Smooth muscle cell (in vitro differentiated cells): ENCODE measurements around the gene LRPPRC. TPM values are rescaled to one million over a fixed set of nuclear protein-coding genes. Genes with fewer than 3 reads are reported as not detected.

ENCODE experiments used
- DNase-seq: peaks from one replicate; lab custom pipeline; 2025; ENCODE audit not compliant: unreplicated experiment; lab: John Stamatoyannopoulos, UW
- H2AFZ ChIP-seq: fragments of 200-600 bp; sonication (generic); 2 replicates; pipeline ENCODE4 v1.6.0; 2016; ENCODE audit warnings: antibody characterized with exemption, low read depth, mild to moderate bottlenecking
- H3F3A ChIP-seq: fragments of 200-600 bp; sonication (generic); 2 replicates; pipeline ENCODE4 v1.6.0; 2017; ENCODE audit warnings: antibody characterized with exemption, low read depth
- H3K27ac ChIP-seq: fragments of 200-600 bp; sonication (generic); 2 replicates; pipeline ENCODE4 v1.5.1; 2016; ENCODE audit warnings: low read depth, mild to moderate bottlenecking
- H3K27me3 ChIP-seq: fragments of 200-600 bp; sonication (generic); 2 replicates; pipeline ENCODE4 v1.6.1; 2016; ENCODE audit warnings: low read depth, mild to moderate bottlenecking
- H3K36me3 ChIP-seq: fragments of 200-600 bp; sonication (generic); 2 replicates; pipeline ENCODE4 v1.5.1; 2016; ENCODE audit warnings: low read depth
- H3K4me1 ChIP-seq: fragments of 200-600 bp; sonication (generic); 2 replicates; pipeline ENCODE4 v1.5.1; 2016; ENCODE audit warnings: low read depth
- H3K4me2 ChIP-seq: fragments of 200-600 bp; sonication (generic); 2 replicates; pipeline ENCODE4 v1.6.0; 2016; ENCODE audit warnings: mild to moderate bottlenecking
- H3K4me3 ChIP-seq: fragments of 200-600 bp; sonication (generic); 2 replicates; pipeline ENCODE4 v1.5.1; 2016; ENCODE audit warnings: mild to moderate bottlenecking
- H3K79me2 ChIP-seq: fragments of 200-600 bp; sonication (generic); 2 replicates; pipeline ENCODE4 v1.6.0; 2016; ENCODE audit warnings: low read depth, mild to moderate bottlenecking
- H3K9ac ChIP-seq: fragments of 200-600 bp; sonication (generic); 2 replicates; pipeline ENCODE4 v1.6.0; 2016; ENCODE audit warnings: low read depth
- H3K9me3 ChIP-seq: fragments of 200-600 bp; sonication (generic); replicated peaks from 2 replicates; pipeline ENCODE4 v1.5.1; 2016; ENCODE audit warnings: low read depth
- H4K20me1 ChIP-seq: fragments of 200-600 bp; sonication (generic); 2 replicates; pipeline ENCODE4 v1.6.0; 2016; ENCODE audit warnings: low read depth
- WGBS: methylation state at CpG from one replicate; pipeline ENCODE4 v1.1.7; 2016; ENCODE audit warnings: low lambda C conversion rate; 5-methylcytosine and 5-hydroxymethylcytosine counted together
- polyA plus RNA-seq: library from polyadenylated mRNA; unstranded; fragments of >200 nt; fragmentation: Nextera tagmentation; extraction: Ambion mirVana; gene quantifications from 2 replicates; pipeline ENCODE4 v1.2.1, GENCODE V29; 2016
- total RNA-seq: library from RNA; depleted of rRNA; stranded (reverse); fragments of >200 nt; gene quantifications from 2 replicates; pipeline ENCODE4 v1.2.3, GENCODE V29; 2014
- TF ChIP-seq, protein P1 (sequence below): fragments of 200-600 bp; sonication (generic); IDR thresholded peaks from 2 replicates; pipeline ENCODE4 v1.5.1; 2017; ENCODE audit warnings: borderline replicate concordance, mild to moderate bottlenecking, antibody characterized with exemption; ENCODE audit not compliant: insufficient read depth, poor library complexity, severe bottlenecking

The LRPPRC gene
- total and polyA plus RNA-seq, 2 experiments from 2014 or later: 19.9 to 45.6 TPM

DNA sequence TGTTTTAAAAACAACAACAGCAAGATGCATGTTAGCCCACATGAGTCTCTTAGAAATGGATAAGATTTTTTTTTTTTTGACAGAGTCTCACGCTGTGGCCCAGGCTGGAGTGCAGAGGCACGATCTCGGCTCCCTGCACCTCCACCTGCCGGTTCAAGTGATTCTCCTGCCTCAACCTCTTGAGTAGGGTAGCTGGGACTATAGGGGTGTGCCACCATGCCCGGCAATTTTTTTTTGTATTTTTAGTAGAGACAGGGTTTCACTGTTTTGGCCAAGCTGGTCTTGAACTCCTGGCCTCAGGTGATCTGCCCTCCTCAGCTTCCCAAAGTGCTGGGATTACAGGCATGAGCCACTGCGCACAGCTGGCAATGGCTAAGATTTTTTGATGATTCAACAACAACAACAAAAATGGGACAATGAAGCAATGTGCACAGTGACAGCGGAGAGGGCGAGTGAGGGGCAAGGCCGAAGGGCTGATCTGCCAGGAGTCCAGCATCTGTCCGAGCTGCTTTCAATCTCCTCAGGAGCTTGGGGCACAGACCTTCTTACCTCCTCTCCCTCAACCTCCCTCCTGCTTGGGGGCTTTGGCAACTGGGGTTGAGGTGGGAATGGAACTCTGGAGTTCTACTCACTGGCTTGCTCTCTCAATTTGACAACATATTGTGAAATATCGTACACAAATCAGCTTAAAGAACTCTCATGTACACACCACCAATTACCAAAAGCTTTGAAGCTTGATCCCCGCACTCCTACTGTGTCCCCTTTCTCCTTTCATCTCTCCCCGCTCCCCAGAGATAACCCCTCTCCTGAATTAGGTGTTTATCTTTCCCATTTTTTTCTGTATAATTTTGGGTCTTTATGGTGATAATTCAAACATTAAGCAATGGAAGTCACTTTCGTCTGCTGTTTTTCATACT lies 153.6 kb downstream of the LRPPRC start:
- Histone ChIP-seq H3F3A (no peaks in the 10 kb centered on the region), H3K9me3 (no peaks in the 10 kb centered on the region), H3K4me1 (no peaks in the 10 kb centered on the region), H2AFZ (no peak overlapping the region), H3K36me3 (no peaks in the 10 kb centered on the region), H3K4me2 (no peak overlapping the region), H3K27me3 (no peaks in the 10 kb centered on the region), H3K79me2 (no peaks in the 10 kb centered on the region), H4K20me1 (no peaks in the 10 kb centered on the region), H3K27ac (no peak overlapping the region), H3K9ac (no peak overlapping the region), H3K4me3 (no peak overlapping the region)
- no peak for DNase-seq
- 91% methylated on average over 14 of the region's 14 CpGs for WGBS
- TF ChIP-seq, protein P1, sequence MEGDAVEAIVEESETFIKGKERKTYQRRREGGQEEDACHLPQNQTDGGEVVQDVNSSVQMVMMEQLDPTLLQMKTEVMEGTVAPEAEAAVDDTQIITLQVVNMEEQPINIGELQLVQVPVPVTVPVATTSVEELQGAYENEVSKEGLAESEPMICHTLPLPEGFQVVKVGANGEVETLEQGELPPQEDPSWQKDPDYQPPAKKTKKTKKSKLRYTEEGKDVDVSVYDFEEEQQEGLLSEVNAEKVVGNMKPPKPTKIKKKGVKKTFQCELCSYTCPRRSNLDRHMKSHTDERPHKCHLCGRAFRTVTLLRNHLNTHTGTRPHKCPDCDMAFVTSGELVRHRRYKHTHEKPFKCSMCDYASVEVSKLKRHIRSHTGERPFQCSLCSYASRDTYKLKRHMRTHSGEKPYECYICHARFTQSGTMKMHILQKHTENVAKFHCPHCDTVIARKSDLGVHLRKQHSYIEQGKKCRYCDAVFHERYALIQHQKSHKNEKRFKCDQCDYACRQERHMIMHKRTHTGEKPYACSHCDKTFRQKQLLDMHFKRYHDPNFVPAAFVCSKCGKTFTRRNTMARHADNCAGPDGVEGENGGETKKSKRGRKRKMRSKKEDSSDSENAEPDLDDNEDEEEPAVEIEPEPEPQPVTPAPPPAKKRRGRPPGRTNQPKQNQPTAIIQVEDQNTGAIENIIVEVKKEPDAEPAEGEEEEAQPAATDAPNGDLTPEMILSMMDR: no peak

DNA sequence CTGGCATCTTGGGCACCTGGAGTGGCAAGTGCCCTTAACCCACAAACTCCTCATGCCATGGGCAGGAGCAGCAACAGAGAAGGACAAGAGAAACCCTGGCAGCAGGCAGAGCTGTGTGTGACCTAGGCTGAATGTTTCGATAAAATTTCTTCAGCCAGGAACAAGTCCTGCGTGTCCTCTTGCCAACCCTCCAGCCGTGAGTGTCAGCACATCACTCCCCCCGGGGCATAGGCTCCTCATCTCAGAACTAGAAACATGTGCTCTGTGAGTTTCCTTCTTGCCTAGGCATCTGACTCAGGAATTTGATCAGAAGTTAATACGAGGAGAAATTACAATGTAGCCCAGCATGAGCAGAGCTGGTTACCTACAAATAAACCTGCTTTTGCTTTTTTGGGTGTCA lies 154.8 kb downstream of the LRPPRC start:
- DNase-seq: no peak
- Histone ChIP-seq H3K4me3 (no peak overlapping the region), H3K27me3 (no peaks in the 10 kb centered on the region), H3K27ac (no peak overlapping the region), H3K9ac (no peak overlapping the region), H3K4me2 (no peak overlapping the region), H3F3A (no peaks in the 10 kb centered on the region), H3K79me2 (no peaks in the 10 kb centered on the region), H3K9me3 (no peaks in the 10 kb centered on the region), H2AFZ (no peak overlapping the region), H3K4me1 (no peaks in the 10 kb centered on the region), H4K20me1 (no peaks in the 10 kb centered on the region), H3K36me3 (no peaks in the 10 kb centered on the region)
- TF ChIP-seq, protein P1: no peak
- 81% methylated on average over 5 of the region's 5 CpGs for WGBS

DNA sequence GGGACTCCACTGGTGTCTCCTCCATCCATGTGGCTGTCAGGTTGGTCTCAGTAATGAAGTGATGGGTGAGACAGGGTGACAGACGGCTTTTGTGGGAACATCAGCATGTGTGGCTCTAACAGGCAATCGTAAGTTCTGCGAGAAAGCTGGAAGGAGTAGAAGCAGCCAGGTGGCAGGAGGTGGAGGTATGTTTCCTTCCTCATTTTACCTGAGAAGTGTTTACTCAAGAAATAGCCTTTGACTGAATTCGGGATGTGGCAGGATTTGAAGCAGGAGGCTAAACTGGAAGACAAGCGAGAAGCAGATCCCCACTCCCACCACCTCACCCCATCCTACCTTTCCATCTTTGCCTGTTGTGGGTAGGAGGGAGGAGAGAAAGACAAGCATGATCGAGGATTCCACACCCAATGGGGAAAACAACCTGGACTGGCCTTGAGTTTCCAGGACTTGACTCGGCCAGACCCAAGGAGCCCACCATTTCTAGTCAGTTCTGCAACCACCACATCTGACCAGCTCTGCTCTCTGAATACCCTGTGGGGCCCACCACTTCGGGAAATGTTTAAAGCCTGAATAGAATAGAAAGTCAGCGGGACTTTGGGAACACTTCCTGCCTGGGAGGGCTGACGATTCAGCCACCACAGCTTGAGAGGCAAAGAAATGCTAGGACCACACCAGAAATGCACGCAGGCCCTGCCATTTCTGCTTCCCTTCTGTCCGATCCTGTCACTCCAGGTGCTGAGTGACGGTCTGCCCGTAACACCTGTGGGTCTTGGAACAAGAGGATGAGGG lies 155.8 kb downstream of the LRPPRC start:
- no peak for DNase-seq
- WGBS: 88% methylated on average over 14 of the region's 14 CpGs

More for the DNA sequence above, 155.8 kb downstream of the LRPPRC start:
- Histone ChIP-seq H3K79me2 (no peaks in the 10 kb centered on the region), H3K27ac (no peak overlapping the region), H3K4me2 (no peak overlapping the region), H3K4me1 (no peaks in the 10 kb centered on the region), H3K27me3 (no peaks in the 10 kb centered on the region), H4K20me1 (no peaks in the 10 kb centered on the region), H3K9me3 (no peaks in the 10 kb centered on the region), H3K9ac (no peak overlapping the region), H2AFZ (no peak overlapping the region), H3K36me3 (no peaks in the 10 kb centered on the region), H3F3A (no peaks in the 10 kb centered on the region), H3K4me3 (no peak overlapping the region)
- TF ChIP-seq, protein P1: no peak
